Stimulated activated CD4-positive, alpha-beta T cell treated with anti-CD3 and anti-CD28 coated beads, Interleukin-15, amount 100 ng/mL, for 1 hour (primary cell): Measurements from ENCODE around the gene IL31RA.

Experiments
- DNase-seq, 2 donors: peaks; one replicate each; pipeline ENCODE4 v3.0.0-alpha.2; 2020; ENCODE audit warnings: low read depth in 1 of 2, low spot score in 1 of 2

IL31RA gene

GRCh38 chr5:55900776-55901175 is 49.6 kb downstream of the IL31RA start:
- DNase-seq = no peak

DNA sequence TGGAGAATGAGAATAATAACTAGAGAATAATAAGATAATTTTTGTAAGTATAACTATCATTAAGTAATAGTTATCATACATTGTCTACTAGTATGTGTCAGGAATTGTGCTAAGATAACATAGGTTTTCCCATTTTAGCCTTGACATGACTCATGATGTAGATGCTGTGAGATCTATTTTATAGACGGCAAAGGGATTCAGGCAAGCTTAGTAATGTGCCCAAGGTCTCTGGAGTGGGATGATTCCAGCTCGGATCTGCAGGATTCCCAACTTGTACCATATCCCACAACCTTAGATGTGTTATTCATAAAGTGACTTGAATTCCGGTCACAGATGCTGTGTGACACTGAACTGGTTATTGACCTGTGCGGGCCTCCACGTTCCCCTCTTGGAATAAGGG is 51.5 kb downstream of the IL31RA start:
- DNase-seq = no peak

DNA sequence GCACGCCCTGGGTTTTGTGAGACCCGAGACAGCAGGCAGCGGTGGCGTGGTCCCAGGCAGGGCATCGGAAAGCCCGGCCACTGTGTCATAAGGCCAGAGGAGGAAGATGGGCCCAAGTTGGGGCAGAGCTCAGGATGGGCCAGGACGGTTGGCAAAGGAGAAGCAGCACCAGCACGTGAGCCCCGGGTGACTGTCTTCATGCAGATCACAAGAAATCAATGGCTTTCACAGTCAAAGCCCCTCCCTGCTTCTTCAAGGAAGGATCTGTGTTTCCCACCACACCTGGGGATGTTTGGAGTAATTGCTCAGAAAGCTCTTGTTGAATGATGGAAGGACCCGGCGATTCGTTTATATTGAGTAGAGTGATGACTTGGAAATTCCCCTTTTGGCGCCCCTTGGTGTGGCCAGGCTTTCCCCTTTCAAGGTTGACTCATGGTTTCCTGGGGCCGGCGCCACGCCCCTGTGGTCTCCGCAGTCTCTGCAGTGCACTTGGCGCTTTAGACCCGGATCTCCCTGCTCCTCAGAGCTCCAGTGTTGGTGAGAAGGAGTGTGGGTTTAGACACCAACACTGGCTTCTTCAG is 52.1 kb downstream of the IL31RA start:
- DNase-seq = peak; percentile 36 to 44

DNA sequence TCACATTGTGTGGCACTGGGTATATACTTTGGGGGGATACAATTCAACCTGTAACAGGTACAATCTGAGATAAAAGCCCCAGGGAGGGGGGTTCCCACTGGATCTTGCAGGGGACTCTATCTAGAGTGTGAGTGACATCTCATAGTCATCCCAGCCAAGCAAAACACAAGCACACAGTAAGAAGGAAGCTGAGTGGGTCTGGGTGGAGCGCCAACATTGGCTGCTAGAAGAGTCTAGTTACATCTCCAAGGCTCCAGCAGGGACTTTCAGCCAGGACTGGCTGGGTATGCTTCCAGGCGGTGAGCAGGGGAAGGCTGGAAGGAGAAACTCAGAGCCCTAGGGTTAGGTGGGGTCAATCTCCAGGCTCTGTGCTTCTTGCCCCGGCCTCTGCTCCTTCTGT is 53.0 kb downstream of the IL31RA start:
- DNase-seq = no peak

DNA sequence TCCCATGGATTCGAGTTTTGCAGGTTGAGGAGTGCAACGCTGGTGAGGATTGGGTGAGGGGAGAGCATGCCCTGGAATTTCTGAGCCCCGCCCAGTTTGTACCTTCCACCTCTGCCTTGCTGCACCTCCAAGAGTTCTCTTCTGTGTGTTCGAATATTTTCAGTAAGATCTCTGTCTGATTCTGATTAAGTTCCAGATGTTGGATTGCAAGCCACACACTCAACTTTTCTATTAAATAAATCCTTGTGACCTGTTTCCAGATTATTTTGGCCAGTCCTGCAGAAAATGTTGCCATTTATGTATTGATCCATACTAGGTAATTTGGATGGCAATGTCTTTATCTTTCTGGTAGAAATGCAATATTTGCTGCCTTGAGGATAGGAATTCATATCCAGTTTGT is 54.1 kb downstream of the IL31RA start:
- no peak for DNase-seq

DNA sequence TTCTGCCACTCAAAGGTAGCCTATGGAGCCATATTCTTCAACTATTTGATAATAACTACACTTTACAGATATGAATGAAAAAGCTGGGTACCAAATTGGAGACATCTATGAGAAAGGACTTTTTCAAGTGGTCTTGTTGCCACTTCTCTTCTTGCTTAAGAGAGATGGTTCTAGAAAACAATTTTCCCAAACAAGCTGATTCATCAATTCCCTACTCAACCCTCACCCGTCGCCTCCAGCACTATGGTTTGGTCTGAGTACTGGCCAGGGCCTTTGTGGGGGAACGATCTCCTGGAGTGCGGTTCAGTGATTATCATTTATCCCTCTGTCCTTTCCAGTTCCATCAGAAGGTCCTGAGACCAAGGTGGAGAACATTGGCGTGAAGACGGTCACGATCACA is 56.8 kb downstream of the IL31RA start:
- DNase-seq = no peak

- DNase-seq = no peak
Measured at GRCh38 chr5:55908804-55909203, 57.6 kb downstream of the IL31RA start.

DNA sequence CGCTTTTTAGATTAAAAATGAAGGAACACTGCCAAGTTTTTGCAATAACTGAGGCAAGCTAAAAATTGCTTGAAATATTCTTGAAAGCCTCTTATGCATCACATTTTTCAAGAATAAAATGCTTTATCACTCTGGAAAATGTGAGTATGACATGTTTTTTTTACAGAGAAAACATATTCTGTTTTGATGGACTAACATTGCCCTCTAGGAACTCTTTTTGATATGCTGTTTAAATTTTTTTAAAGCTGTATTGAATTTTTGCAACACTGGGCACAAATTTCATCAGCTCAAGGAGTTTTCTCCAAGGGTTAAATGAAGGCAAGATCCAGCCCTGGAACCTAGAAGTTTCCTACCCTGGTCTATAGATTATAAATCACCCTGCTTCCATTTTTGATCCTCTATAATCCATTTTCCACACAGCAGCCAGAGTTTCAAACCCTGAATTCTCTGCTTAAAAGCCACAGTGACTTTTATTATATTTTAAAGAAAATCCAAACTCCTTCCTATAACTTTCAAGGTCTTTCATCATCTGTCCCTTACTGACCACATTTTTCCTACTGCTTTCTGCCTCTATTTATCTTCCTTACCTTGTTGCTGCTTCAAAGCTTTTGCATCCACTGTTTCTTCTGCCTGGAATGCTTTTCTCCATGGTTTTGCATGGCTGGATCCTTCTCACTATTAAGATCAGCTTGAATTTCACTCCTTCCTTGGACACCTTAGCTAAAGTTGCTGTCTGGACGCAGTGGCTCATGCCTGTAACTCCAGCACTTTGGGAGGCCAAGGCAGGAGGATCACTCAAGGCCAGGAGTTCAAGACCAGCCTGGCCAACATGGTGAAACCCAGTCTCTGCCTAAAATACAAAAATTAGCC is 60.9 kb downstream of the IL31RA start:
- no peak for DNase-seq

DNA sequence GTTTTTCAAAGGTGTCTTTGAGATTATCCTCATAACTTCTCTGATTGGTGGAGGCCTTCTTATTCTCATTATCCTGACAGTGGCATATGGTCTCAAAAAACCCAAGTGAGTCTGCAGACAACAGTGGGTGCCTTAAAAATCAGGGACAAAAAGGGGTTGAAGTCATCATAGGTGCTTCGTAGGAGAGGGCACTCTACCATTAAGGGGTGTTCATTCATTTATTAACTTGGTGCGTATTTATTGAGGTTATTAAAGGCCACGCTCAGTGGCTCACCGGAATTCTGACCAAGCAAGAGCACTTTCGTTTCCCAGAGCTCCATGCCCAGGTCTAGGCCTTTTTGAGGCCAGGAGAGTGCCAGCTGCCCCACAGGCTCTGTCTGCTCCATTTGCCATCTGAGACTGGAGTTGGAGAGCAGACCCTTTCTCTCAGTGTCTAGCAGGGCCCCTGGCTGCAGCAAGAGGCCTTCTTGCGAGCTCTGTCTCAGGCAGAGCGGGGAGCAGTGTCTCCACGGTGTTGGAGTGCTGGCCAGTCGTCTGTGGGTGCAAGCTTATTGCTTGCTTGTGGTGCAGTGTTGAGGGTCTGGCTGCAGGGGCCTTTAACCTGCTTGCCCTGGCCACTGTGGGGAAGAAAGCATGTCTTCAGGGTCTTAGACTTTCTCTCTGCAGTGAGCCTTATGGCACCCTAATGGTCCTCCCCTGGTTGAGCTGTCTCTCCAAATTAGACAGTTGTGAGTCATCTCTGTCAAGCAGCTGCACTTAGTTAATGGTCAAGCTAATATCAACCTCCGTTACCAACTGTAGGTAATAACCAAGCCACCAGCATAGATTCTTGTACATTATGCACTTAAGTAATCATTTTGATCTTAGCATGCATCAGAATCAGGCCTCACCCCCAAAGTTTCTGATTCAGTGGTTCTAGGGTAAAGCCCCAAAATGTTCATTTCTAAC is 62.6 kb downstream of the IL31RA start:
- DNase-seq = no peak

GRCh38 chr5:55914971-55915370 is 63.8 kb downstream of the IL31RA start:
- no peak for DNase-seq

DNA sequence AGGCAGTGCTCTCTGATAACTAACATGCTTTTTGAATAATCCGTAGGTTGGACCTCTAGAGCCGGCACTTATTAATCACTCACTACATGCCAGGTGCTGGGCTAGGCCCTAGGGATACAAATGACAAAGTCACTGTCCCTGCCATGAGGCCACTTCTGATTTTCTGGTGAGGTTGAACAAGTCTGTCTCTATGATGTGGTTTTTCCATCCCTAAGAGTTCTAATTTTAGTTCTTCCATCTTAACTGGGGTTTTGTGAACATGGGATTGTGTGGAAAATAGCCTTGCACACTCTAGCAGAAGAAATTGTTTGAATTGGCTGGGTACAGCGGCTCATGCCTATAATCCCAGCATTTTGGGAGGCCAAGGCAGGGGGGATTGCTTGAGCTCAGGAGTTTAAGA is 64.6 kb downstream of the IL31RA start:
- no peak for DNase-seq

DNA sequence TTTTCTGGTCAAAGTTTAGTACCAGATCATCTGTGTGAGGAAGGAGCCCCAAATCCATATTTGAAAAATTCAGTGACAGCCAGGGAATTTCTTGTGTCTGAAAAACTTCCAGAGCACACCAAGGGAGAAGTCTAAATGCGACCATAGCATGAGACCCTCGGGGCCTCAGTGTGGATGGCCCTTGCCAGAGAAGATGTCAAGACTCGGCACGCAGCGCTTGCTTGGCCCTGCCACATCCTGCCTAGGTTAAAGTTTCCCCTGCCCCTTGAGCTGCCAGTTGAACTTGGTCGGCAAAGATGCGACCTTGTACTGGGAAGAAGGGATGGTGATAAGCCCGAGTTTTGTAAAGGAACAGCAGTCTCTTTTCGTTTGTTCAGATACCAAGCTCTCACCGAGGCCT is 65.8 kb downstream of the IL31RA start:
- no peak for DNase-seq

- no peak for DNase-seq
Measured at GRCh38 chr5:55917402-55918086, 66.4 kb downstream of the IL31RA start.

GRCh38 chr5:55918087-55919035 is 67.2 kb downstream of the IL31RA start:
- no peak for DNase-seq

DNA sequence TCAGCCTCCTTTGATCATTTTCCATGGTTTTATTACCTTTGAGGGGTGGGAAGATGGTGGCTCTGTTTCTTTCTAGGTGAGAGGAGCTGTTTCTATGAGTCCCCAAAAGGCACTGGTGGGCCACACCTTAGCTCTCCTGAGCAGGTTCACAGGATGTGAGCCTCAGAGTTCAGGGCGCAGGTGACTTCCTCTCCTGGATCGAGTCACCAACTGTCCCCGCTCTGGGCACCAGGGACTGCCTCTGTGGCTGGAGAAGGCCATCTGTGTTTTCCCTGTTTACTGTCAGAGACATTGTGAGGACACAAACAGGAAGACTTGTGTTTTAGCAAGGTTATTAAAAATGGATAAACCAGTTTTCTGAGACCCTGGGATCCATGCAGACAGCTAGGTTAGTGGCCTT is 68.5 kb downstream of the IL31RA start:
- DNase-seq = no peak

GRCh38 chr5:55920784-55921183 is 69.6 kb downstream of the IL31RA start:
- no peak for DNase-seq

DNA sequence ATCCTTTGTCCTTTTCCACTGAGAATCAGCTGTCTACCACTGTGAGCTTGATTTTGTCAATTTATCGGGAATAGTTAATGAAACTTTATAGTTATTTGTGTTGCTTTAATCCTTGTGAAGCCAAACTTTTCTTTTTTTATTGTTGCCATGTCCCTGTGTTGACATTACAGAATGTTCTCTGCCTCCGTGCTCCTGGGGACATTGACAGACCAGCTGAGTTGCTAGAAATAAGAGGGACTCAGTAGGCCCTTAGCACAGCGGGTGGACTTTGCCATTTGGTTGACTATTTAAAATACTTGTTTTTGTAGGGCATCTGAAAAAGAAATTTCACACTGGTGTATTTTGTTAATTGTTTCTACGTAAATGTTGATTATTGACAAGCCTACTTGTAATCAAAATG is 70.5 kb downstream of the IL31RA start:
- DNase-seq = no peak

GRCh38 chr5:55923177-55923771 is 72.1 kb downstream of the IL31RA start:
- DNase-seq = no peak

GRCh38 chr5:55923865-55924500 is 72.8 kb downstream of the IL31RA start:
- no peak for DNase-seq
